ENCODE results near the gene GPC3.

- TF ChIP-seq EZH2phosphoT487 (IDR thresholded peaks at IDR 0.05; ENCODE audit: borderline replicate concordance, low read length) (no peak), CTCF (IDR thresholded peaks at IDR 0.05; ENCODE audit: low read depth, low read length, poor library complexity, severe bottlenecking) (no peak)
Measured at GRCh38 chrX:133660281-133660680, 325.1 kb downstream of the GPC3 start.

All from DOHH2 (cell line).